ENCODE measurements around the gene CPLX3. TPM values are rescaled to one million over a fixed set of nuclear protein-coding genes. Genes with fewer than 3 reads are reported as not detected.
A peak's percentile ranks its signal among the peaks of the same experiment; 100 is the strongest.

CPLX3 gene
- total and polyA plus RNA-seq, 10 of the 15 experiments (the other 5 are each of a cell fraction or from before 2014, with no cell fraction given): 0.02 to 0.04 TPM; not detected in 8

DNA sequence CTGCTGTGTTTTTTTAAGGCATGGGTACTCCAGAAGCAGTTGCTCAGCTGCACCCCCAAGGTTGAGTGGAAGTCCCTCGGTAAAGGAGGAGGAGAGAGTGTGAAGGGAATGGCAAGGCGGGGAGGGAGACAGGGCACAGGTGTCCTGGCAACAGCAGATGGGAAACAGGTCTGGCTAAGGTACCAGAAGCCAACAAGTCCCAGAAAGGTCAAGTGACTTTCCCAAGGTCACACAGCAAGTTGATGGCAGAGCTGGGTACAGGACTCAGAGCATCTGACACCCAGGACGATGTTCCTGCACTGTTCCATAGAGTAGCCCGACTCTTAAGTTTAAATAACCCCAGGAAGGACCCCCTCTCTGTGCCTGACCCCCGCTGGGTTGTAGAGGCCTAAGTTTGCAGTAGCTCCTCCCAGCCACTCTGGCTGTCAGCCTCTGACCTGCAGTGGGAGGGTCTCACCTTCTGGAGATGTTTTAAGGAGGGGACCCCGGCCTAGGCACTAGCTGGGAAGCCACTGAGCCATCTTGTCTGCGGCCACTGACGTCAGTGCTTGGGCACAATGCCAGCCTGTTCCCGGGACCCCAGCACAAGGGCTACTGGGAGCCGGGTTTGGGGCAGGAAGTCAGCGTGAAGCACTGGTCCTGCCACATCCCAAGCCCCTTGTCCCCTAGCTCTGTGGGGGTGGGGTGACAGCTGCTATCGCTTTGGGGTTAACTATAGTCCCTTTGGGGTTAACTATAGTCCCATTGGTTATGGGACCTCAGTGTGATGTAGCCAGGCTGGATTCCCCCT is 34.0 kb upstream of the CPLX3 start (continued):
- peak in 1 of 2 experiments; percentile 22; a peak in 1 of 4 replicates for TF ChIP-seq IKZF2 (IDR thresholded peaks at IDR 0.05)
- no peak for TF ChIP-seq RAD21 (IDR thresholded peaks at IDR 0.05; ENCODE audit: insufficient read depth, low read depth, low read length)
- TF ChIP-seq NR2F1 (conservative IDR thresholded peaks at IDR 0.05): 0 out of 2 replicates have a peak, but pooled peaks have one; percentile 30
- TF ChIP-seq ZNF274 (IDR thresholded peaks at IDR 0.05; ENCODE audit: insufficient read depth, insufficient read length): no peak
- TF ChIP-seq MEF2B (IDR thresholded peaks at IDR 0.05; ENCODE audit: partially characterized antibody, poor library complexity, severe bottlenecking): peak; percentile 52
- no peak for TF ChIP-seq ZNF384 (IDR thresholded peaks at IDR 0.05; ENCODE audit: borderline replicate concordance, low read depth, low read length)
- TF ChIP-seq BRCA1 (IDR thresholded peaks at IDR 0.05; ENCODE audit: low read depth, low read length): no peak
- TF ChIP-seq E4F1 (IDR thresholded peaks at IDR 0.05; ENCODE audit: borderline replicate concordance, partially characterized antibody): no peak
- no peak for TF ChIP-seq BCL11A (IDR thresholded peaks at IDR 0.05; ENCODE audit: low read depth, low read length)
- TF ChIP-seq TCF7 (IDR thresholded peaks at IDR 0.05; ENCODE audit: borderline replicate concordance): no peak
- no peak for TF ChIP-seq POLR2AphosphoS2 (IDR thresholded peaks at IDR 0.05; ENCODE audit: low read depth, low read length)
- no peak for TF ChIP-seq STAT3 (IDR thresholded peaks at IDR 0.05; ENCODE audit: low read depth, low read length)
- TF ChIP-seq POLR2A (IDR thresholded peaks at IDR 0.05; ENCODE audit: low read depth, low read length): 0 out of 2 replicates have a peak, but pooled peaks have one; percentile 3
- peak; percentile 75 for TF ChIP-seq SMARCA5 (IDR thresholded peaks at IDR 0.05)

Data from GM12878 (cell line).